Mesothelial cell of epicardium (in vitro differentiated cells): ENCODE results near the gene ADCY10. TPM values are rescaled to one million over a fixed set of nuclear protein-coding genes. Genes with fewer than 3 reads are reported as not detected.
"Not testable (repeated sequence)": the region's sequence is repeated elsewhere in the genome, so short reads cannot be mapped to it uniquely, and the experiment has no call there.

Experiments
- DNase-seq, 2 experiments: peaks; one replicate each; pipeline ENCODE4 v3.0.0; 2021; ENCODE audit warnings: low spot score in 2 of 2; ENCODE audit not compliant: unreplicated experiment in 2 of 2
- H3K27ac Mint-ChIP-seq: 2 replicates; pipeline ENCODE4 v1.8.0; 2021; ENCODE audit warnings: mixed read lengths
- H3K27me3 Mint-ChIP-seq: 2 replicates; pipeline ENCODE4 v1.8.0; 2021; ENCODE audit warnings: low read depth, mixed read lengths
- H3K36me3 Mint-ChIP-seq: 2 replicates; pipeline ENCODE4 v1.8.0; 2021; ENCODE audit warnings: mixed read lengths
- H3K4me1 Mint-ChIP-seq: 2 replicates; pipeline ENCODE4 v1.8.0; 2021; ENCODE audit warnings: mixed read lengths
- H3K4me3 Mint-ChIP-seq: 2 replicates; pipeline ENCODE4 v1.8.0; 2021; ENCODE audit warnings: mild to moderate bottlenecking, moderate library complexity, mixed read lengths
- H3K9me3 Mint-ChIP-seq: 2 replicates; pipeline ENCODE4 v1.8.0; 2021; ENCODE audit warnings: mixed read lengths
- CTCF ChIP-seq: fragments of 200-600 bp; sonication (generic); IDR thresholded peaks from one replicate; pipeline ENCODE4 v1.5.0; 2021; ENCODE audit warnings: antibody characterized with exemption; ENCODE audit not compliant: unreplicated experiment
- total RNA-seq: library from RNA; stranded (reverse); gene quantifications from 3 replicates; pipeline ENCODE4 v1.2.1, GENCODE V29; 2021

ADCY10 gene
- total RNA-seq, 1 donor from 2014 or later = 0.04 TPM

GRCh38 chr1:167812972-167813371 lies 101.0 kb downstream of the ADCY10 start:
- no peak for DNase-seq
- H3K36me3 Mint-ChIP-seq = peaks cover 18% of the 10 kb centered on the region
- H3K4me1 Mint-ChIP-seq = no peaks in the 10 kb centered on the region
- no peak for TF ChIP-seq CTCF
- H3K4me3 Mint-ChIP-seq = no peak overlapping the region
- no peak overlapping the region for H3K27ac Mint-ChIP-seq
- H3K27me3 Mint-ChIP-seq = no peaks in the 10 kb centered on the region
- peaks cover 52% of the 10 kb centered on the region for H3K9me3 Mint-ChIP-seq

GRCh38 chr1:167808690-167809089 lies 105.2 kb downstream of the ADCY10 start:
- H3K9me3 Mint-ChIP-seq = peaks cover 29% of the 10 kb centered on the region
- TF ChIP-seq CTCF = no peak
- H3K4me1 Mint-ChIP-seq = no peaks in the 10 kb centered on the region
- H3K27me3 Mint-ChIP-seq = no peaks in the 10 kb centered on the region
- no peak overlapping the region for H3K4me3 Mint-ChIP-seq
- peaks cover 15% of the 10 kb centered on the region for H3K36me3 Mint-ChIP-seq
- DNase-seq = no peak
- H3K27ac Mint-ChIP-seq = no peak overlapping the region

- Mint-ChIP-seq H3K36me3 (peaks cover 15% of the 10 kb centered on the region), H3K27ac (no peak overlapping the region)
Observed at GRCh38 chr1:167808104-167808503, 105.8 kb downstream of the ADCY10 start.

GRCh38 chr1:167806676-167807075 lies 107.3 kb downstream of the ADCY10 start:
- peaks cover 14% of the 10 kb centered on the region for H3K36me3 Mint-ChIP-seq
- H3K27ac Mint-ChIP-seq, H3K4me1 Mint-ChIP-seq, H3K27me3 Mint-ChIP-seq, H3K4me3 Mint-ChIP-seq, DNase-seq: not testable (repeated sequence)
- H3K9me3 Mint-ChIP-seq = peaks cover 18% of the 10 kb centered on the region

More at GRCh38 chr1:167808104-167808503, 105.8 kb downstream of the ADCY10 start:
- H3K27me3 Mint-ChIP-seq = no peaks in the 10 kb centered on the region
- no peak for DNase-seq
- H3K4me1 Mint-ChIP-seq = peaks cover 2% of the 10 kb centered on the region
- H3K9me3 Mint-ChIP-seq = peaks cover 24% of the 10 kb centered on the region
- no peak overlapping the region for H3K4me3 Mint-ChIP-seq
- TF ChIP-seq CTCF = no peak

- not testable (repeated sequence) for H3K4me1 Mint-ChIP-seq, H3K4me3 Mint-ChIP-seq, H3K27ac Mint-ChIP-seq, DNase-seq, H3K27me3 Mint-ChIP-seq
- Mint-ChIP-seq H3K9me3 (peaks cover 15% of the 10 kb centered on the region), H3K36me3 (peaks cover 14% of the 10 kb centered on the region)
Observed at GRCh38 chr1:167806235-167806634, 107.7 kb downstream of the ADCY10 start.

GRCh38 chr1:167805041-167805556 lies 108.8 kb downstream of the ADCY10 start:
- TF ChIP-seq CTCF = no peak
- Mint-ChIP-seq H3K9me3 (peaks cover 10% of the 10 kb centered on the region), H3K27me3 (no peaks in the 10 kb centered on the region), H3K4me1 (peaks cover 5% of the 10 kb centered on the region), H3K4me3 (no peak overlapping the region), H3K27ac (no peak overlapping the region), H3K36me3 (peaks cover 14% of the 10 kb centered on the region)
- no peak for DNase-seq
